Trophoblast cell (in vitro differentiated cells and primary cell): ENCODE data around the gene TOMM34.

ENCODE experiments used
- DNase-seq, 2 donors: peaks; one replicate each; pipeline ENCODE4 v3.0.0-alpha.2; 2016
- H2AFZ ChIP-seq: 2 replicates; pipeline ENCODE4 v1.6.1; 2013; ENCODE audit warnings: low read length, moderate library complexity, mild to moderate bottlenecking; ENCODE audit not compliant: insufficient read depth, poor library complexity
- H2AK5ac ChIP-seq: 2 replicates; pipeline ENCODE4 v1.6.1; 2013; ENCODE audit warnings: mild to moderate bottlenecking, low read length
- H2BK120ac ChIP-seq: 2 replicates; pipeline ENCODE4 v1.6.1; 2013; ENCODE audit warnings: low read length, mild to moderate bottlenecking, moderate library complexity; ENCODE audit not compliant: insufficient read depth, poor library complexity
- H2BK12ac ChIP-seq: 2 replicates; pipeline ENCODE4 v1.6.1; 2013; ENCODE audit warnings: mild to moderate bottlenecking, low read length, moderate library complexity
- H2BK5ac ChIP-seq: 2 replicates; pipeline ENCODE4 v1.6.1; 2013; ENCODE audit warnings: low read length, low read depth, moderate library complexity, mild to moderate bottlenecking; ENCODE audit not compliant: poor library complexity
- H3K14ac ChIP-seq: 2 replicates; pipeline ENCODE4 v1.6.1; 2013; ENCODE audit warnings: mild to moderate bottlenecking, low read length
- H3K18ac ChIP-seq: 2 replicates; pipeline ENCODE4 v1.6.1; 2013; ENCODE audit warnings: mild to moderate bottlenecking, low read length
- H3K23ac ChIP-seq: 2 replicates; pipeline ENCODE4 v1.6.1; 2013; ENCODE audit warnings: low read length
- H3K27ac ChIP-seq: 2 replicates; pipeline ENCODE4 v1.5.1; 2013; ENCODE audit warnings: low read depth, mild to moderate bottlenecking, inconsistent platforms, low read length, moderate library complexity
- H3K27me3 ChIP-seq: 2 replicates; pipeline ENCODE4 v1.6.1; 2013; ENCODE audit warnings: inconsistent platforms, mild to moderate bottlenecking, low read length, moderate library complexity; ENCODE audit not compliant: insufficient read depth
- H3K36me3 ChIP-seq, 2 experiments: 1 replicate in 1 of 2; 2 replicates in 1 of 2; pipeline ENCODE4 v1.6.1; 2013; ENCODE audit warnings: low read length in 2 of 2, mild to moderate bottlenecking in 2 of 2, moderate library complexity in 1 of 2; ENCODE audit not compliant: insufficient read depth in 2 of 2, control insufficient read depth in 1 of 2
- H3K4ac ChIP-seq: 2 replicates; pipeline ENCODE4 v1.6.1; 2013; ENCODE audit warnings: low read depth, mild to moderate bottlenecking, low read length, moderate library complexity
- H3K4me1 ChIP-seq, 2 experiments: 1 replicate in 1 of 2; 2 replicates in 1 of 2; pipeline ENCODE4 v1.6.1; 2013; ENCODE audit warnings: low read length in 2 of 2, mild to moderate bottlenecking in 2 of 2, moderate library complexity in 1 of 2; ENCODE audit not compliant: insufficient read depth in 2 of 2, control insufficient read depth in 1 of 2
- H3K4me2 ChIP-seq: 2 replicates; pipeline ENCODE4 v1.6.1; 2013; ENCODE audit warnings: inconsistent platforms, mild to moderate bottlenecking, low read length, moderate library complexity
- H3K4me3 ChIP-seq: 2 replicates; pipeline ENCODE4 v1.5.1; 2013; ENCODE audit warnings: mild to moderate bottlenecking, low read depth, low read length, inconsistent platforms
- H3K79me1 ChIP-seq: one replicate; pipeline ENCODE4 v1.6.1; 2013; ENCODE audit warnings: low read length
- H3K79me2 ChIP-seq: 2 replicates; pipeline ENCODE4 v1.6.1; 2013; ENCODE audit warnings: low read length, mild to moderate bottlenecking; ENCODE audit not compliant: control insufficient read depth, insufficient read depth, poor library complexity
- H3K9ac ChIP-seq: 2 replicates; pipeline ENCODE4 v1.6.1; 2013; ENCODE audit warnings: mild to moderate bottlenecking, low read length
- H3K9me3 ChIP-seq: 2 replicates; pipeline ENCODE4 v1.6.1; 2013; ENCODE audit warnings: low read depth, mild to moderate bottlenecking, control low read depth, inconsistent platforms, low read length; ENCODE audit not compliant: insufficient read depth
- H4K12ac ChIP-seq: 2 replicates; pipeline ENCODE4 v1.6.1; 2013; ENCODE audit warnings: low read depth, mild to moderate bottlenecking, low read length, moderate library complexity
- H4K8ac ChIP-seq: 2 replicates; pipeline ENCODE4 v1.6.1; 2013; ENCODE audit warnings: low read depth, mild to moderate bottlenecking, low read length, moderate library complexity
- H4K91ac ChIP-seq: one replicate; pipeline ENCODE4 v1.6.1; 2013; ENCODE audit warnings: low read depth, mild to moderate bottlenecking, low read length, moderate library complexity
- whole genome bisulfite sequencing: extraction: QIAGEN DNeasy Blood & Tissue Kit; methylation state at CpG from one replicate; pipeline ENCODE4 v1.1.7; 2013; ENCODE audit warnings: missing lambda C conversion rate; ENCODE audit not compliant: insufficient read length, insufficient coverage; ENCODE audit errors: extremely low coverage; 5-methylcytosine and 5-hydroxymethylcytosine counted together

Gene TOMM34

GRCh38 chr20:44946271-44946852, 13.8 kb downstream of the TOMM34 start:
- H3K9me3 ChIP-seq, result no peaks in the 10 kb centered on the region
- WGBS, result no CpG with 5 or more reads among the region's 2 CpGs

GRCh38 chr20:44945261-44945660, 14.9 kb downstream of the TOMM34 start:
- H3K79me1 ChIP-seq, result no peaks in the 10 kb centered on the region
- DNase-seq, result no peak
- H4K12ac ChIP-seq, result no peak overlapping the region
- no peak overlapping the region for H3K9ac ChIP-seq
- no peak overlapping the region for H4K91ac ChIP-seq
- H3K79me2 ChIP-seq, result no peaks in the 10 kb centered on the region
- H2BK5ac ChIP-seq, result no peak overlapping the region
- no peaks in the 10 kb centered on the region for H3K27me3 ChIP-seq
- H3K4me1 ChIP-seq, result no peaks in the 10 kb centered on the region
- H3K9me3 ChIP-seq, result no peaks in the 10 kb centered on the region
- H3K23ac ChIP-seq, result no peak overlapping the region
- no peak overlapping the region for H3K4me2 ChIP-seq
- no peak overlapping the region for H3K27ac ChIP-seq
- no peak overlapping the region for H4K8ac ChIP-seq
- no CpG with 5 or more reads among the region's 6 CpGs for WGBS
- H2BK120ac ChIP-seq, result no peak overlapping the region
- no peak overlapping the region for H2AK5ac ChIP-seq
- H3K14ac ChIP-seq, result no peak overlapping the region
- no peak overlapping the region for H3K4ac ChIP-seq
- no peak overlapping the region for H3K4me3 ChIP-seq
- no peak overlapping the region for H3K18ac ChIP-seq
- no peak overlapping the region for H2BK12ac ChIP-seq
- H3K36me3 ChIP-seq, result peaks cover 41 to 56% of the 10 kb centered on the region in 2 experiments
- H2AFZ ChIP-seq, result no peak overlapping the region

More at GRCh38 chr20:44946271-44946852, 13.8 kb downstream of the TOMM34 start:
- no peaks in the 10 kb centered on the region for H3K4me1 ChIP-seq
- no peak overlapping the region for H3K18ac ChIP-seq
- H3K79me2 ChIP-seq, result no peaks in the 10 kb centered on the region
- H4K12ac ChIP-seq, result no peak overlapping the region
- H4K8ac ChIP-seq, result no peak overlapping the region
- no peak overlapping the region for H3K27ac ChIP-seq
- no peak overlapping the region for H2BK5ac ChIP-seq
- no peaks in the 10 kb centered on the region for H3K27me3 ChIP-seq
- H2BK12ac ChIP-seq, result no peak overlapping the region
- peaks cover 43 to 59% of the 10 kb centered on the region in 2 experiments for H3K36me3 ChIP-seq
- no peak overlapping the region for H3K14ac ChIP-seq
- no peak for DNase-seq
- H3K23ac ChIP-seq, result no peak overlapping the region
- H3K4ac ChIP-seq, result no peak overlapping the region
- no peak overlapping the region for H2BK120ac ChIP-seq
- H3K9ac ChIP-seq, result no peak overlapping the region
- H3K4me2 ChIP-seq, result no peak overlapping the region
- H3K4me3 ChIP-seq, result no peak overlapping the region
- H2AK5ac ChIP-seq, result no peak overlapping the region
- H3K79me1 ChIP-seq, result no peaks in the 10 kb centered on the region
- no peak overlapping the region for H4K91ac ChIP-seq
- H2AFZ ChIP-seq, result no peak overlapping the region

DNA sequence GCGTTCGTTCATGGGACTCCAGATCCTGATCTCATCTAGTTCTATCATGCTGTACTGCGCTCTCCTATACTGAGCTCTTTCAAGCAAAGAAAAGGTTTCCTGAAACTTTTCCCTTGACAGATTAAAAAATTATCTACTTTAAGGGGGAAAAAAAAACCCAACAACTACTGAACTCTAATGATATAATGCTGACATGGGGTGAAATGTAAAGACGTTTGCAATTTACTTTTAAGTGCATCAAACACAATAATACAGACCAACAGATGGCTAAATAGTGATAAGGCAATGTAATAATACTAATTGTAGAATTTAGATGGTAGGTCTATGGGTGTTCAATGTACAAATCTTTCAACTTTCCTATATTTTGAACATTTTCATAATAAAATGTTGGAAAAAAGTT, 16.4 kb downstream of the TOMM34 start:
- Histone ChIP-seq H3K9me3 (no peaks in the 10 kb centered on the region), H3K27ac (no peak overlapping the region), H4K91ac (no peak overlapping the region), H4K12ac (no peak overlapping the region), H2BK120ac (no peak overlapping the region), H2AFZ (no peak overlapping the region), H3K79me1 (no peaks in the 10 kb centered on the region), H3K18ac (no peak overlapping the region), H4K8ac (no peak overlapping the region), H2AK5ac (no peak overlapping the region), H3K79me2 (no peaks in the 10 kb centered on the region), H3K9ac (no peak overlapping the region), H3K27me3 (no peaks in the 10 kb centered on the region), H3K23ac (no peak overlapping the region), H3K4ac (no peak overlapping the region), H3K14ac (no peak overlapping the region), H2BK5ac (no peak overlapping the region), H3K4me1 (no peaks in the 10 kb centered on the region), H3K36me3 (peaks cover 40 to 49% of the 10 kb centered on the region in 2 experiments), H3K4me2 (no peak overlapping the region), H3K4me3 (no peak overlapping the region), H2BK12ac (no peak overlapping the region)
- no CpG with 5 or more reads among the region's 4 CpGs for WGBS
- no peak for DNase-seq

DNA sequence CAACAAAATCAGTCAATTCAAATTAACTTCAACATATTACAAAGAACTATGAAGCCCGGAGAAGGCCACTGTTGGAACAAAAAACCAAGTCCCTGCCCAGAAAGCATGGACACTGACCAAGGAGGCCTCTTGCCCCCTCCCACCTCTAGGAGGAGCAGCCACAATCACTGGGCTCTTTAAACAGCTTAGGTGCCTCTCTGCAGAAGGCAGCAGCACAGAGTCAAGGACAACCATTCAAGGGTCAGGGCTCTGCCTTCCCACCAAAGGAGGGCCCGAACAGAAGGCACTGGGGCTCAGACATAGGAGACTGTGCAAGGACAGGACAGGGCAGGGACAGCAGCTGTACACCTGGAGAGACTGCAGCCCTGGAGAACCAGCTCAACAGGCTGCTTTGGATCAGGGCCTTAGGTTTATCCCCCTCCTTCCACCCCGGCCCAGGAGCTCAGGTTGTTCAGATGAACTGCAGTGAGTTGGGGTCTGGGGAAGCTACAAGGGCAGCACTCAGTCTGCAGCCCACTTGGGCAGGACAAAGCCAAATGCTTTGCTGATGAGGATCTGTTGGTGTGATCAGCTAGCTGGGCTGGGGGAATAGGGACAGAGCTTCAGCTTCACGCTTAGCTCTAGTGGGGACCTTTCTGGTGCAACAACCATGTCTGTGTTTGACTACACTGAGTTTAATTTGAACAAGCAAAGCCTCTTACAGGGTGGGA, 17.8 kb downstream of the TOMM34 start:
- H3K9ac ChIP-seq, result no peak overlapping the region
- no peak overlapping the region for H3K4me2 ChIP-seq
- H3K9me3 ChIP-seq, result no peaks in the 10 kb centered on the region
- H4K91ac ChIP-seq, result no peak overlapping the region
- no peak overlapping the region for H3K4ac ChIP-seq
- H2AFZ ChIP-seq, result no peak overlapping the region
- H3K79me1 ChIP-seq, result no peaks in the 10 kb centered on the region
- H3K4me3 ChIP-seq, result no peak overlapping the region
- WGBS, result no CpG with 5 or more reads among the region's 4 CpGs
- no peak overlapping the region for H2BK12ac ChIP-seq
- H3K18ac ChIP-seq, result no peak overlapping the region
- peaks cover 35 to 46% of the 10 kb centered on the region in 2 experiments for H3K36me3 ChIP-seq
- H4K12ac ChIP-seq, result no peak overlapping the region
- no peaks in the 10 kb centered on the region for H3K4me1 ChIP-seq
- H3K23ac ChIP-seq, result no peak overlapping the region
- no peak for DNase-seq
- H2AK5ac ChIP-seq, result no peak overlapping the region
- no peak overlapping the region for H3K14ac ChIP-seq
- H2BK120ac ChIP-seq, result no peak overlapping the region
- no peaks in the 10 kb centered on the region for H3K27me3 ChIP-seq
- H2BK5ac ChIP-seq, result no peak overlapping the region
- no peaks in the 10 kb centered on the region for H3K79me2 ChIP-seq
- no peak overlapping the region for H3K27ac ChIP-seq
- no peak overlapping the region for H4K8ac ChIP-seq
